Activated CD4-positive, alpha-beta T cell treated with anti-CD3 and anti-CD28 coated beads, Interleukin-2, amount 50 U/mL, for 1 hour (primary cell): ENCODE measurements around the gene RPL18A.
A peak's percentile ranks its signal among the peaks of the same experiment; 100 is the strongest.
"Not testable (repeated sequence)": the region's sequence is repeated elsewhere in the genome, so short reads cannot be mapped to it uniquely, and the experiment has no call there.

Experiments
- DNase-seq: peaks from one replicate; pipeline ENCODE4 v3.0.0-alpha.2; 2020

RPL18A gene

DNA sequence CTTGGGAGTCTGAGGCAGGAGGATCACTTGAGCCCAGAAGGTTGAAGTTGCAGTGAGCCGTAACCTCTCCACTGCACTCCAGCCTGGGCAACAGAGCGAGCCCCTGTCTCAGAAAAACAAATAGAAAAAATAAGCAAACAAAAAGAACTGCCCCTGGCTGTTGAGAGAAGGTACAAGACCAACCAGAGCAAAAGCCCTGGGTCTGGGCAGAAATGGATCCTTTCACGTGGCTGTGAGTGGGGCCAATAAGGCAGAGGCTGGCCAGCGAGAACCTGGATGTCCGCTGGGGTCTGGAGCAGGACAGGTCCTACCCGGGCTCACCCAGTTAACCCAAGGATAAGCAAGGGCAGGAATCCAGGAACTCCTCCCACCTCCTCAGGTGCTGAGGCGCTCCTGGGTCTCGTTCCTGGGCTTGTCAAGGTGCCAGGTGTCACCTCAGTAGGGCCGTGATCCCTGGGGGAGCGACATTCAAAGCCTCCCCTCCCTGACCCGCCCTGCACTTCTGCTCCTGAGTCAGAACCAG is 7.3 kb downstream of the RPL18A start:
- DNase-seq, result no peak

DNA sequence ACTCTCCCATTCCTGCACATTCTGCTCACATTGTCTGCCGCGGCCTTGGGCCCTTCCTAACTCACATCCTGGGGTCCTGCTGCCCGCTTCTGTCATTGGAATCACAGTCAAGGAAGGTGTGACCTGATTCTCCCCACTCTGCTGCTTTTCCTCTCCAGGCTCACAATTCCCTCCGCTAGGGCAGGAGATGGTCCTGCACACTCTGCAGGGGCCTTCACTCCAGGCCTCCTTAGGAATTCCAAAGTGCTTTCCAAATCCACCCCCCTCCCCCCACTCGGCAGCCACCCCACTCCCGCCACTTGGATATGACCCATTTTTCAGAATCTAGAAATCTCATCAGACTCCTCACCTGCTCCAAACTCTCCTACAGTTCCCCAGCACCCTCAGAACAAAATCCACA is 9.0 kb downstream of the RPL18A start:
- DNase-seq, result no peak

DNA sequence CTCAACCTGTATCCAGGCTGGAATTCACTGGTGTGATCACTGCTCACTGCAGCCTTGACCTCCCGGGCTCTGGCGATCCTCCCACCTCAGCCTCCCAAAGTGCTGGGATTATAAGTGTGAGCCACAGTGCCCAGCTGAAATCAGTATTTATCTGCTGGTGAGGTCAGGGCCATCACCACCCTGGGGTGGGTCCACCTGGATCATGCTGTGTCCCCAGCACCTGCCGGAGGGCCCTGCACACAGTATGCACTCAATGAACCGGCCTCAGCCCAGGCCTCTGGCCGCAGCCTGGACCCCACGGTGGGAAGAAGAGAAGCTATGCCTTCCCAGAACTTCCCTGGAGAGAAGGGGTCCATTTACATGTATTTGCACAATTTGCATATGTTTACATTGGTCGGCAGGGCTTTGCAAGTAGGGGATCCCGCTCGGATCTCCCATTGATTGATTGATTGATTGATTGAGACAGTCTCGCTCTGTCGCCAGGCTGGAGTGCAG is 9.5 kb downstream of the RPL18A start:
- no peak for DNase-seq

DNA sequence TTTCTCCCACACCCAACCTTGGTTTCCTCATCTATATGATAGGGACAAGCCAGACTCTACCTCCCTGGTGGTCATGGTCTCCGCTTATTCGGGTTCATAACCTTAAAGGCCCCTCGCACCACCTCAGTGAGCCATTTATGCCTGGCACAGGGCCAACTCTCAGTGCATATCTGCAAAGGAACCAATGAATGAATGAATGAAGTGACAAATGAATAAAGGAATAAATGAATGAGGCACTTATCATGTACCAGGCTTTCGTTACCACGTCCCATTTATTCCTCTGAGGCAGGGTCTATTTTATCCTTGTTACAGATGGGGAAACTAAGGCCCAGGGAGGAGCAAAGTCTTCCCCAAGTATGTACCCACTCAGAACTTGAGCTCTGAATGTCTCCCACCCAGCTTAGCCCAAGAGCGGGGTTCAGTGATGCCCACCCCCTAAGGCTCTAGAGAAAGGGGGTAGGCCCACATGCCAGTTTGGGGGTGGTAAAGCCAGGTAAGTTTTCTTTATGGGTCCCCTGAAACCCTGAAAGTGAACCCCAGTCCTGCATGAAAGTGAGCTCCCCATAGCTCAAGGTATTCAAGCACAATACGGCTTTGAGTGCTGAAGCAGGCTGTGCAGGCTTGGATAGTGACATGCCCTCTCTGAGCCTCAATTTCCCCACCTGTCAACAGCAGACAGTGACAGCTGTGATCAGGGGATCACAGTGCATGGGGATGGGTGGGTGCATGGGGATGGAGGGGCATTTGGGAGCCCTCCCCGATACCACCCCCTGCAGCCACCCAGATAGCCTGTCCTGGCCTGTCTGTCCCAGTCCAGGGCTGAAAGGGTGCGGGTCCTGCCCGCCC is 11.5 kb downstream of the RPL18A start:
- DNase-seq, result no peak

DNA sequence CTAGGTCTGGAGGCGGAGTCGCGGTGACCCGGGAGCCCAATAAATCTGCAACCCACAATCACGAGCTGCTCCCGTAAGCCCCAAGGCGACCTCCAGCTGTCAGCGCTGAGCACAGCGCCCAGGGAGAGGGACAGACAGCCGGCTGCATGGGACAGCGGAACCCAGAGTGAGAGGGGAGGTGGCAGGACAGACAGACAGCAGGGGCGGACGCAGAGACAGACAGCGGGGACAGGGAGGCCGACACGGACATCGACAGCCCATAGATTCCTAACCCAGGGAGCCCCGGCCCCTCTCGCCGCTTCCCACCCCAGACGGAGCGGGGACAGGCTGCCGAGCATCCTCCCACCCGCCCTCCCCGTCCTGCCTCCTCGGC is 12.2 kb downstream of the RPL18A start, which contains the start of gene SLC5A5:
SLC5A5 (plus strand) TSS at position 68 of the 373 bp plus-strand sequence. CDS start 375 bp downstream, outside the sequence.
- DNase-seq, result no peak

DNA sequence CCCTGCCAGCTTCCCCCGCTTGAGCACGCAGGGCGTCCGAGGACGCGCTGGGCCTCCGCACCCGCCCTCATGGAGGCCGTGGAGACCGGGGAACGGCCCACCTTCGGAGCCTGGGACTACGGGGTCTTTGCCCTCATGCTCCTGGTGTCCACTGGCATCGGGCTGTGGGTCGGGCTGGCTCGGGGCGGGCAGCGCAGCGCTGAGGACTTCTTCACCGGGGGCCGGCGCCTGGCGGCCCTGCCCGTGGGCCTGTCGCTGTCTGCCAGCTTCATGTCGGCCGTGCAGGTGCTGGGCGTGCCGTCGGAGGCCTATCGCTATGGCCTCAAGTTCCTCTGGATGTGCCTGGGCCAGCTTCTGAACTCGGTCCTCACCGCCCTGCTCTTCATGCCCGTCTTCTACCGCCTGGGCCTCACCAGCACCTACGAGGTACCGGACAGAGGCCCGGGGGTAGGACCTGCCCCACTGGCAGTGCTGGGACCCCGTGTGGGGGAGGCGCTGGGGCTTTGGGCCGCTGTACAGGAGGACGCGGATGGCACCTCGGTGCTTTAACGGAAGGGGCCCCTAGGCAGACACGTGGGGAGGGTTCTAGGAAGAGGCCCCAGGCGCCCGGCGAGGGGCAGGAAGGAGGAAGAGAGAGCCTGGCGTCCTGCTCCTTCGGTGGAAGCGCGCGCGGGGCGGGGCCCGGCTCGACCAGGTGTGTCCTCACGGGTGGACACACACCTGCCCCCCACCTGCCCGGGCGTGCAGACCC is 12.7 kb downstream of the RPL18A start:
- DNase-seq, result no peak

DNA sequence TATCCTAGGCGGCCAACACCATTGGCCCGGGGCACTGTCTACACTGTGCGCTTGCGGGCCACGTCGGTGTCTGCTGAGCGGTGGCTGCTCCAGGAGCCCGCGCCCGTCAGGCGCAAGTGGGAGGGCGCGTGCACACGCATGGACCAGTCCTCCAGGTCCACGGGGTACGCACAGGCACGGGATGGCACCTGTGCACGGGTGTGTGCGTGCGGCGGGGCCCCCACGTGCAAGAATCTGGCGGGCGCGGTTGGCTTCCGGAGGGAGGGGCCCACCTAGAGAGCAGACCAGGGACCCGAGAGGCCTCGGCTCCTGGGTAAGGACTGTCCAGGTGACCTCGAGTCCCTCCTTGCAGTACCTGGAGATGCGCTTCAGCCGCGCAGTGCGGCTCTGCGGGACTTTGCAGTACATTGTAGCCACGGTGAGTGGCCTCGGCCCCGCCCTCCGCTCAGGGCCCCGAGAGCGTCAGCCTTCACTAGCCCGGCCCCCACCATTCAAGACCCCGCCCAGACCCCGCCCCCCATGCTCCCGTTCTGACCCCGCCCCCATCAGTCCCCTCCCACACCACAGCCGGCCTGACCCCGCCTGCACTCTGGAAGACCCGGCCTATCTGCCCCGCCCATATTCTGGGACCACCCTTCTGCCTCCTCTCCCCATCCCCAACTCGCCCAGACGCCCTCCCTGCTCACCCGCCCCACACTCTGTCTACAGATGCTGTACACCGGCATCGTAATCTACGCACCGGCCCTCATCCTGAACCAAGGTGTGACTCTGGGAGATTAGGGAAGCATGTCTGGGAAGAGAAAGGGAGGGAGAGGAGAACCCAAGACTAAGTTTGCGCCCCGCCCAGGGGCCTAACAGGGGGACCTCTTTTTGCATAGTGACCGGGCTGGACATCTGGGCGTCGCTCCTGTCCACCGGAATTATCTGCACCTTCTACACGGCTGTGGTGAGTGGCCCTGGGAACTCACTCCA is 14.4 kb downstream of the RPL18A start:
- DNase-seq, result peak; percentile 73

DNA sequence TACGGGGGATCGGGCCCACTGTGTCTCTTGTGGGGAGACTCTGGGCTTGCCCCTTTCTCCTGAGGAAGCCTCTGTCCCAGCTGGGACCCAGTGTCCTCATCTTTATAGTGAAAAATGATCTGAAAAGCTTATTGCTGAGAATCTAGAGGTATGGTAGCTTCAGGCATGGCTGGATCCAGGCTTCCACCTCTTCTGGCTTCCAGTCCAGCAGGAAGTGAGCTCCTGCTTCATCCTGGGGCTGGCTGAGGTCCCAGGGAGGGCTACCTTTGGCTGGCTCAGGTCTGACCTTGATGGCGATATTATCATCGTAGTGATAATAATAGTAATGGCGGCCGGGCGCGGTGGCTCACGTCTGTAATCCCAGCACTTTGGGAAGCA is 15.0 kb downstream of the RPL18A start:
- DNase-seq, result no peak

DNA sequence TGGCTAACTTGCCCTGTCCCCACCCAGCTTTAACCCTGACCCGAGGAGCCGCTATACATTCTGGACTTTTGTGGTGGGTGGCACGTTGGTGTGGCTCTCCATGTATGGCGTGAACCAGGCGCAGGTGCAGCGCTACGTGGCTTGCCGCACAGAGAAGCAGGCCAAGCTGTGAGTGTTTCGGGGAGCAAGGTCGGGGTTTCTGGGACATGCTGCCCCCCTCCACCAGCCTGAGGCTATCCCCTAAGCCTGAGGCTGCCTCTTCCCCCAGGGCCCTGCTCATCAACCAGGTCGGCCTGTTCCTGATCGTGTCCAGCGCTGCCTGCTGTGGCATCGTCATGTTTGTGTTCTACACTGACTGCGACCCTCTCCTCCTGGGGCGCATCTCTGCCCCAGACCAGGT is 18.0 kb downstream of the RPL18A start:
- DNase-seq, result no peak

DNA sequence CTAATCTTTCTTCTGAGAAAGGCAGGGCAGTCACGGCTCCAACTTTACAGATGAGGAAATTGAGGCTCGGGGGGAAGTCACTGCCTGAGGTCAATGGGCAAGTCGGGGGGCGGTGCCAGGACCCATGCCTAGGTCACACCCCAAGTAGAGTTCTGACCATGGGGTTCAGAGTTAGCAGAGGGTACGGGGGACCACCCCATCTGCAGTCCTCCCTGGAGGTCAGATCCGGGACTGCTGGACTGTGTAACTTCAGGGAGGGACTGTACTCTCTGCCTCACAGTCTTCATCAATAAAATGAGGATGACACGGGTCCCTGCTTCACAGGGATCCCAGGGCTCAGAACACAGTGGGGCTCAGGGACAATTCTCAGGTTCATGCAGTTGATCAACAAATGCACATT is 19.8 kb downstream of the RPL18A start:
- DNase-seq, result no peak

DNA sequence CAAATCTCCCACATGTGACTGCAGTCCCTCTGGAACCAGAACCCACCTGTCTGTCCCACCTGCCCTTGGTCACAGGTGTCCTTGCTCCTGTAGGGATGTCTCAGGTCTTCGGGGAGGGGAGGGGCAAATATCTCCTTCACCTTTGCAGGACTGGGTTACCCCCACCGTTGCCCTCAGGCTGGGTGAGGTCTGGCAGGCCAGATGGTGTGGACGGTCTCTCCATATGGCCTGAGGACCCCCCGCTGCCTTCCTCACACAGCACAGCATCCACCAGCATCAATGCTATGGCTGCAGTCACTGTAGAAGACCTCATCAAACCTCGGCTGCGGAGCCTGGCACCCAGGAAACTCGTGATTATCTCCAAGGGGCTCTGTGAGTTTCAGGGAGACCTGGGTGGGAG is 22.0 kb downstream of the RPL18A start:
- no peak for DNase-seq

DNA sequence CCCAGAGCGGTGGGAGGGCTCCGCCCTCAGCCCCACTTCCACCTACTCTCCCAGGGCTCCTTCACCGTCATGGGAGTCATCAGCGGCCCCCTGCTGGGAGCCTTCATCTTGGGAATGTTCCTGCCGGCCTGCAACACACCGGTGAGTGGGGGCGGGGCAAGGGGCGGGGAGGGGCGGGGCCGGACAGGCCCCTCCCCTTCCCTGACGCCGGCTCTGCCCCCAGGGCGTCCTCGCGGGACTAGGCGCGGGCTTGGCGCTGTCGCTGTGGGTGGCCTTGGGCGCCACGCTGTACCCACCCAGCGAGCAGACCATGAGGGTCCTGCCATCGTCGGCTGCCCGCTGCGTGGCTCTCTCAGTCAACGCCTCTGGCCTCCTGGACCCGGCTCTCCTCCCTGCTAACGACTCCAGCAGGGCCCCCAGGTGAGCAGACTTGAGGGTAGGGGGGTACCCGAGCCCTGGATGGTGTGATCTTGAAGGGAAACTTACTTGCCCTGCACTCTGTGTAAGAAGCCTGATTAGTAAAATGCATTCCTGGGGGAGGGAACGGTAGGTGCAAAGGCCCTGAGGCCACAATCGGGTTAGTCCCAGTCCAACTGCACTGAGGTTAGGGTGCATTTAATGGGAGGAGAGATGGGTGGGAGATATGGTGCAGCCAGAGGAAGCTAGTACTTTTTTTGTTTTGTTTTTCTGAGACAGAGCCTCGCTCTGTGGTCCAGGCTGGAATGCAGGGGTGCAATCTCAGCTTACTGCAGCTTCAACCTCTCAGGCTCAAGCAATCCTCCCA is 24.1 kb downstream of the RPL18A start:
- no peak for DNase-seq

DNA sequence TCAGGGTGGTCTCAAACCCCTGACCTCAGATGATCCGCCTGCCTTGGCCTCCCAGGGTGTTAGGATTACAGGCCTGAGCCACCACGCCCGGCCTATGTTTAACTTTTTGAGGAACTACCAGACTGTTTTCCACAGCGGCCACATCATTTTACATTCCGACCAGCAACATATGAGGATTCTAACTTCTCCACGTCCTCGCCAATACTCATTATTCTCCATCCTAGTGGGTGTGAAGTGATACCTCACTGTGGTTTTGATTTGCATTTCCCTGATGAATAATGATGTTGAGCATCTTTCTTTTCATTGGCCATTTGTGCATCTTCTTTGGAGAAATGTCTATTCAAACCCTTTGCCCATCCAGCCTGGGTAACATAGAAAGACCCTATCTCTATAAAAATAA is 26.8 kb downstream of the RPL18A start:
- DNase-seq, result no peak

DNA sequence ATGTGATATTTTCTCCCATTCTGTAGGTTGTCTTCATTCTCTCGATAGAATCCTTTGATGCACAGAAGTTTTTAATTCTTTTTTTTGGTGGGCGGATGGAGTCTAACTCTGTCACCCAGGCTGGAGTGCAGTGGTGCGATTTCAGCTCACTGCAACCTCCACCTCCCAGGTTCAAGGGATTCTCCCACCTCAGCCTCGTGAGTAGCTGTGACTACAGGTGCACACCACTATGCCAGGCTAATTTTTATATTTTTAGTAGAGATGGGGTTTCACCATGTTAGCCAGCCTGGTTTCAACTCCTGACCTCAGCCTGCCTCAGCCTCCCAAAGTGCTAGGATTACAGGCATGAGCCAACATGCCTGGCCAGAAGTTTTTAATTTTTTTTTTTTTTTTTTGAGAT is 27.5 kb downstream of the RPL18A start:
- DNase-seq, result not testable (repeated sequence)

DNA sequence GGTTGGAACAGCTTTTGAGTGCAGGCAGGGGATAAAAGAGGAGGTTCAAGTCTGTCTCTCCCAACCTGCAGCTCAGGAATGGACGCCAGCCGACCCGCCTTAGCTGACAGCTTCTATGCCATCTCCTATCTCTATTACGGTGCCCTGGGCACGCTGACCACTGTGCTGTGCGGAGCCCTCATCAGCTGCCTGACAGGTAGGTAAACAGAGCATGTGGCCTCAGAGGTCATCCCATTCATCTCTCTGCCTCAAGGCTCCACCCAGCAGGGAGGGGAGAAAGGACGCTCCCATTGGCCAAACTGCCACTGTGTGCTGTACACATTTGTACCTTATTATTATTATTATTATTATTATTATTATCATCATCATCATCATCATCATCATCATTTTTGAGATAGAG is 28.6 kb downstream of the RPL18A start:
- no peak for DNase-seq

DNA sequence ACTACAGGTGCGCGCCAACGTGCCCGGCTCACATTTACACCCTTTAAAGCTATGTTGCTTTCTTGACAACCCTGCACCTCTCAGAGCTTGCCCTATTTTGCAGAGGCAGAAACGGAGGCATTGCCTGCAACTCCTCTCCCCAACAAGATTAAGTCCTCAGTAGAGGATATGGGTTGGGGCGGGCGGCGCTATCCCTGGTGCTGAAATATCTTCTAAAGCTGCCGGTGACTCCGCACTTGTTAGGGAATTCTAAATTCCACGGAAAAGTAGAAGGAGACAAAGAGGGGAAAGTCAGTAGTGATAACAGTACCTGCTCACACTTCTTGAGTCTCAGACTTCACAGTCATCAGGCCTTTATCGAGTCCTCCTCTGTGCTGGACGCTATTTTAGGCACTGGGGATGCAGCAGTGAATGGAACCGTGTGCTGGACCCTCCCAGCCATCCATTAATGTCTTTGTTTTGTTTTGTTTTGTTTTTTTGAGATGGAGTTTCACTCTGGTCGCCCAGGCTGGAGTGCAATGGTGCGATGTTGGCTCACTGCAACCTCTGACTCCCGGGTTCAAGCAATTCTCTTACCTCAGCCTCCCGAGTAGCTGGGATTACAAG is 30.0 kb downstream of the RPL18A start:
- DNase-seq, result no peak

DNA sequence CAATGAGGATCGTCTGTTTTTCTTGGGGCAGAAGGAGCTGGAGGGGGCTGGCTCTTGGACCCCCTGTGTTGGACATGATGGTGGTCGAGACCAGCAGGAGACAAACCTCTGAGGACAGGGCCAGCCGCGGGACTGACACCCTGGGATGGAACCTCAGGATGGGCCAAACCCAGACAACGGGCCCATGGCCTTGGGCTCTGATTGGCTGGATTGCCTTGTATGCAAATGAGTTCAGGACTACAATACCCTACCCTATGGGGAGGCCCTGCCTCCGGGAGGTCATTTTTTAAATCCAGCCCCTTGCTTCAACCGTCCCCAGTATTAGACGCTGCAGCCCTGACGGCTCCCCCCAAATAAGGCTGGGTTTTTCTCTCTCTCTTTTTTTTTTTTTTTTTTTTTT is 34.1 kb downstream of the RPL18A start:
- DNase-seq, result no peak

DNA sequence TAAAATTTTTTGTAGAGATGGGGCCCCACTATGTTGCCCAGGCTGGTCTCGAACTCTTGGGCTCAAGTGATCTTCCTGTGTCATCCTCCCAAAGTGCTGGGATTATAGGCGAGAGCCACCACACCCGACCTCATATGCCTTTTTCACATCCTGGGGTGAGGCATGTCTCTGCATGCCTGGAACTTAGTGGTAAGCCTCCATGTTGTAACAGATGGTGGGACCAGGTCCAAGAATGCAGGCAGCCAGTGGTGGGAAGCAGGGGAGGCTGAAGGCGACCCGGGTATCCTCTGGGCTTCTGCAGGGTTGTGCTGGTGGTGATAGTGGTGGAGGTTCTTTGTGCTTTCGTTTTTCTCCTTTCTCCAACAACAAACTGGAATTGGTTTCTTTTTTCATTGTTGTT is 43.0 kb downstream of the RPL18A start:
- DNase-seq, result no peak

DNA sequence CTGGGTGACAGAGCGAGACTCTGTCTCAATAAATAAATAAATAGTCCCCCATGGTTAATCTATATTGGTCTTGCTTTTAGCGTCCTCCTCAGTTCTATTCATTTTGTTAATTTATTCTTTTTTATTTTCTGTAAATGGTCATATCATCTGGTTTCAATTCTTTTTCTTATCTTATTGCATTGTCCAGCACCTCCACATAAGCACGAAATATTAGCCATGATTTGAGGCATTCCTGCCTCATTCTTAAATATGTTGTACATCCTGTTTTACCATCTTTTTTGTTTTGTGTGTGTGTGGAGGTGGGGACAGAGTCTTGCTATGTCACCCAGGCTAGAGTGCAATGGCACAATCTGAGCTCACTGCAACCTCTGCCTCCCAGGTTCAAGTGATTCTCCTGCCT is 48.5 kb downstream of the RPL18A start:
- DNase-seq, result no peak

DNA sequence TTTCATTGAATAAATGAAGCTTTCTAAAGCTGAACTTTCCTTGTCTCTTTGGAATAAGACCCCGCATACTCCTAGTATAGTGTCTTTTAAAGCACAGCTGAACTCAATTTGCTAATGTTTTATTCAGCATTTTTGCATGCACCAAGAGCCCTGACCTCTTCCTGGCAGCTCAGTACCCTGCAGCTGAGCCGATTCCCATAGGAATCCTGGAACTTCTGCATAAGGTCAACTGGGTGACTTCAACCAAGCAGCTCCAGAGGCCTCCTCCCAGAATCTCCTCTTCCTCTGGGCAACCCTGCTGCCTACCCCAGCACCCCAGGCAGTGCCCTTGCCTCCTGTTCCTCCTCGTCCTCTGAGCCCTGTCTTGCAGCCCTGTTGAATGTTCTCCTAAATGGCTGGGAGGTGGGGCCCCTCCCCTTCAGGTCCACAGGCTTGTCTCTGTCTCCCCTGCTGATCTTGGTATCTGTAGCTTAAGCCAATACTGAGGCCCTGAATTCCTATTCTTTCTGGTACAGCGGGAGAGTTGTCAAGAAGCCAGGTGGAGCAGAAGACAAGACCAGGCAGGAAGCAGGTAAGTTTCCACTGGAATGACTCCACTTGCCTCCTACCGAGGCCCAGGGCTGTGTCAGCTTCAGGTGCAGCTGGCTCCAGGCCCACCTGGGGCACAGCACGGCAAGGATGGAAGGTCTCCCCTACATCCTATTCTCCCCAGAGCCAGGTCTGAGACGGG is 49.5 kb downstream of the RPL18A start:
- no peak for DNase-seq
